Prostate gland (tissue), 2 donors: ENCODE results near the gene ZNF892.

Experiments
- CTCF ChIP-seq, 4 experiments: fragments of 200-600 bp in 2 of 4; fragments of 450-650 bp in 2 of 4; sonication (generic) in 2 of 4; IDR thresholded peaks; 1 replicate in 3 of 4; 2 replicates in 1 of 4; pipeline ENCODE4 v1.5.1; 2016 to 2019; ENCODE audit warnings: antibody characterized with exemption in 4 of 4, mild to moderate bottlenecking in 2 of 4, moderate library complexity in 2 of 4
- POLR2AphosphoS5 ChIP-seq: sonication (generic); formaldehyde crosslinking; IDR thresholded peaks from one replicate; pipeline ENCODE4 v1.6.1; 2017; ENCODE audit warnings: antibody characterized with exemption

- TF ChIP-seq POLR2AphosphoS5 (no peak), CTCF (IDR thresholded peaks at IDR 0.05) (no peak)
These were observed 785 bp downstream of the ZNF892 start for GRCh38 chr2:95208106-95208505.
